NB4 (cell line): ENCODE results near the gene SLC35A5.
A peak's percentile ranks its signal among the peaks of the same experiment; 100 is the strongest.

Experiments used
- DNase-seq: peaks from one replicate; pipeline ENCODE4 v3.0.0; 2010; ENCODE audit warnings: low read depth
- H3K4me3 ChIP-seq: one replicate; pipeline ENCODE4 v1.5.1; 2011; ENCODE audit warnings: mild to moderate bottlenecking, low read depth, low read length, moderate library complexity
- CTCF ChIP-seq: IDR thresholded peaks from one replicate; pipeline ENCODE4 v1.5.1; 2012; ENCODE audit warnings: low read depth, low read length
- MAX ChIP-seq: IDR thresholded peaks from 2 replicates; pipeline ENCODE4 v1.6.1; 2011; ENCODE audit warnings: low read depth, low read length
- MYC ChIP-seq: IDR thresholded peaks from 2 replicates; pipeline ENCODE4 v1.6.1; 2011; ENCODE audit warnings: low read depth, low read length
- POLR2A ChIP-seq: IDR thresholded peaks from 2 replicates; pipeline ENCODE4 v1.6.1; 2011; ENCODE audit warnings: mild to moderate bottlenecking; ENCODE audit not compliant: insufficient read length; ENCODE audit errors: extremely low read depth

The SLC35A5 gene

GRCh38 chr3:112530573-112530972 is 31.3 kb upstream of the SLC35A5 start:
- TF ChIP-seq MYC (no peak), MAX (no peak), POLR2A (no peak), CTCF (no peak)
- no peak for DNase-seq
- no peak overlapping the region for H3K4me3 ChIP-seq

DNA sequence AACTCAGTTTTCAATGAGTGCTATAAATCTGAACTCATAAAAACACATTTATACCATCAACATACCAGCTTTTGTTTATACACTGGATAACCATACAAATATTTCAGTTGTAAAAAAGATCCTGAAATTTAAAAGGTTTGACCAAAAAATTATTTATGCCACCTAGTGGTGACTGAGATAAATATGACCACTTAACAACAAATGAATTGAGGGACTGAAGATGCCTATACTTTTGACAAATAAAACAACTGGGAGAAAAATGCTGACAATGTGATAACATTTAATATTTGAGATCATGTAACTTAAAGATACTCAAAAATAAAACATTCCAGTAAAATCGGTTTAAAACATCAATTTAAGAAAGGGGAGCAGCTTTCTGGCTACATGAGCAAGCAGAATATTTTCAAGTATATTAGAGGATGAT is 30.5 kb upstream of the SLC35A5 start:
- peak; percentile 48 for DNase-seq
- TF ChIP-seq CTCF (no peak), POLR2A (no peak), MYC (no peak), MAX (no peak)
- H3K4me3 ChIP-seq = no peak overlapping the region

- no peak for DNase-seq
- no peak overlapping the region for H3K4me3 ChIP-seq
- TF ChIP-seq POLR2A = no peak
- no peak for TF ChIP-seq MAX
- no peak for TF ChIP-seq MYC
- no peak for TF ChIP-seq CTCF
Observed at GRCh38 chr3:112539825-112540650, 21.8 kb upstream of the SLC35A5 start.

DNA sequence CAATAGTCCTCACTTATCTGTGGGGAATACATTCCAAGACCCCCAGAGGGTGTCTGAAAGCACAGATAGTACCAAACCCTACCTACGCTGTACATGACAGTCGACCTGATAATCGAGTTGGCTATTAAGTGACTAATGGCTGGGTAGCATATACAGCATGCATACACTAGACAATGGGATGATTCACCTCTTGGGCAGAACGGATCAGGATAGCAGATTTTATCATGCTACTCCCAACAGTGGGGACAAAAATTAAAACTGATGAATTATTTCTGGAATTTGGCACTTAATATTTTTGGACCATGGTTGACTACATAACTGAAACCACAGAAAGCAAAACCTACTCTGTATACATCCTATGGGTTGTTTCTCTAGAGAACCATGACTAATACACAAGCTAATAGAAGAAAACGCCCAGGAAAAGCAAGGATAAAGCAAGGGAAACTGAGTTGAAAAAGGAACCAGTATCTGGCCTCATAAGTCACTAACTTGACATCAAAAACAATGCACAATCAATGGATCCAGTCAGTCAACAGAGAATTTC is 15.6 kb upstream of the SLC35A5 start:
- TF ChIP-seq MYC (no peak), MAX (no peak), POLR2A (no peak), CTCF (no peak)
- no peak for DNase-seq
- no peak overlapping the region for H3K4me3 ChIP-seq

- DNase-seq = no peak
- H3K4me3 ChIP-seq = no peak overlapping the region
- TF ChIP-seq MAX (no peak), MYC (no peak), CTCF (no peak), POLR2A (no peak)
Observed at GRCh38 chr3:112550859-112551258, 11.0 kb upstream of the SLC35A5 start.
